HL-60 (cell line): ENCODE data around the gene CTNNA2.

Source experiments
- DNase-seq, 2 experiments: peaks; one replicate each; pipeline ENCODE4 v3.0.0-alpha.2; 2010 to 2020; ENCODE audit warnings: low read depth in 1 of 2, low spot score in 1 of 2
- H3K27ac ChIP-seq: fragments of 250-450 bp; sonication (Bioruptor Pico); replicated peaks from 2 replicates; pipeline ENCODE4 v1.5.1; 2020; ENCODE audit warnings: mild to moderate bottlenecking, moderate library complexity
- H3K27me3 ChIP-seq: fragments of 250-450 bp; sonication (Bioruptor Pico); 2 replicates; pipeline ENCODE4 v1.5.1; 2021; ENCODE audit warnings: mild to moderate bottlenecking, moderate library complexity; ENCODE audit not compliant: insufficient read depth, poor library complexity, severe bottlenecking
- H3K4me3 ChIP-seq: replicated peaks from 2 replicates; pipeline ENCODE4 v1.5.1; 2011; ENCODE audit warnings: mild to moderate bottlenecking, control low read depth, low read length; ENCODE audit not compliant: insufficient read depth
- GABPA ChIP-seq: IDR thresholded peaks from 2 replicates; pipeline ENCODE4 v1.6.1; 2012; ENCODE audit warnings: low read depth
- POLR2AphosphoS5 ChIP-seq: IDR thresholded peaks from 2 replicates; pipeline ENCODE4 v1.6.1; 2012; ENCODE audit warnings: low read depth
- SPI1 ChIP-seq: IDR thresholded peaks from 2 replicates; pipeline ENCODE4 v1.6.1; 2012; ENCODE audit warnings: low read depth, mild to moderate bottlenecking, borderline replicate concordance
- TF ChIP-seq, protein P1 (sequence below): IDR thresholded peaks from one replicate; pipeline ENCODE4 v1.5.1; 2011; ENCODE audit warnings: low read length, control low read depth, inconsistent platforms; ENCODE audit not compliant: insufficient read depth
- TF ChIP-seq, protein P2 (sequence below): IDR thresholded peaks from 2 replicates; pipeline ENCODE4 v1.6.1; 2012; ENCODE audit warnings: low read depth; ENCODE audit not compliant: insufficient replicate concordance

Gene CTNNA2

DNA sequence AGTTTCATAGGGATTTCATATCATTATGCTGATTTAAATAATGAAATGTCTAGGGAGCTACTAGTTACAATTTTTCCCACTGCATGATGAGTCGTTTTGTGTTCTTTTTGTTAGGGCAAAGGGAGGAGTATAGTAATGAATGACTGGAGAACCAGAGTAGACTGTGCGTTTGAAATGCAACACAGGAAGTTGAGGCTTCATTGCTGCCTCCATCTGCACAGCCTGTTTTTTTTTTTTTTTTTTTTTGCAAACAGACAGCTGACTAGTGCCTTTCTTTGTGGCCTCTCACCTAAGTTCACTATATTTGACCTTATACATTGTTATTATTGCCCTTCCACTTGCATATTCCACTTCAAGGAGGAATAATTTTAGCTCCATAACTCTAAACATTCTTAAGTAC is 1078.4 kb downstream of the CTNNA2 start:
- DNase-seq, result no peak
- Histone ChIP-seq H3K4me3 (no peak overlapping the region), H3K27ac (no peak overlapping the region), H3K27me3 (no peaks in the 10 kb centered on the region)
- TF ChIP-seq, protein P1, sequence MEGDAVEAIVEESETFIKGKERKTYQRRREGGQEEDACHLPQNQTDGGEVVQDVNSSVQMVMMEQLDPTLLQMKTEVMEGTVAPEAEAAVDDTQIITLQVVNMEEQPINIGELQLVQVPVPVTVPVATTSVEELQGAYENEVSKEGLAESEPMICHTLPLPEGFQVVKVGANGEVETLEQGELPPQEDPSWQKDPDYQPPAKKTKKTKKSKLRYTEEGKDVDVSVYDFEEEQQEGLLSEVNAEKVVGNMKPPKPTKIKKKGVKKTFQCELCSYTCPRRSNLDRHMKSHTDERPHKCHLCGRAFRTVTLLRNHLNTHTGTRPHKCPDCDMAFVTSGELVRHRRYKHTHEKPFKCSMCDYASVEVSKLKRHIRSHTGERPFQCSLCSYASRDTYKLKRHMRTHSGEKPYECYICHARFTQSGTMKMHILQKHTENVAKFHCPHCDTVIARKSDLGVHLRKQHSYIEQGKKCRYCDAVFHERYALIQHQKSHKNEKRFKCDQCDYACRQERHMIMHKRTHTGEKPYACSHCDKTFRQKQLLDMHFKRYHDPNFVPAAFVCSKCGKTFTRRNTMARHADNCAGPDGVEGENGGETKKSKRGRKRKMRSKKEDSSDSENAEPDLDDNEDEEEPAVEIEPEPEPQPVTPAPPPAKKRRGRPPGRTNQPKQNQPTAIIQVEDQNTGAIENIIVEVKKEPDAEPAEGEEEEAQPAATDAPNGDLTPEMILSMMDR, result no peak
- TF ChIP-seq, protein P2, sequence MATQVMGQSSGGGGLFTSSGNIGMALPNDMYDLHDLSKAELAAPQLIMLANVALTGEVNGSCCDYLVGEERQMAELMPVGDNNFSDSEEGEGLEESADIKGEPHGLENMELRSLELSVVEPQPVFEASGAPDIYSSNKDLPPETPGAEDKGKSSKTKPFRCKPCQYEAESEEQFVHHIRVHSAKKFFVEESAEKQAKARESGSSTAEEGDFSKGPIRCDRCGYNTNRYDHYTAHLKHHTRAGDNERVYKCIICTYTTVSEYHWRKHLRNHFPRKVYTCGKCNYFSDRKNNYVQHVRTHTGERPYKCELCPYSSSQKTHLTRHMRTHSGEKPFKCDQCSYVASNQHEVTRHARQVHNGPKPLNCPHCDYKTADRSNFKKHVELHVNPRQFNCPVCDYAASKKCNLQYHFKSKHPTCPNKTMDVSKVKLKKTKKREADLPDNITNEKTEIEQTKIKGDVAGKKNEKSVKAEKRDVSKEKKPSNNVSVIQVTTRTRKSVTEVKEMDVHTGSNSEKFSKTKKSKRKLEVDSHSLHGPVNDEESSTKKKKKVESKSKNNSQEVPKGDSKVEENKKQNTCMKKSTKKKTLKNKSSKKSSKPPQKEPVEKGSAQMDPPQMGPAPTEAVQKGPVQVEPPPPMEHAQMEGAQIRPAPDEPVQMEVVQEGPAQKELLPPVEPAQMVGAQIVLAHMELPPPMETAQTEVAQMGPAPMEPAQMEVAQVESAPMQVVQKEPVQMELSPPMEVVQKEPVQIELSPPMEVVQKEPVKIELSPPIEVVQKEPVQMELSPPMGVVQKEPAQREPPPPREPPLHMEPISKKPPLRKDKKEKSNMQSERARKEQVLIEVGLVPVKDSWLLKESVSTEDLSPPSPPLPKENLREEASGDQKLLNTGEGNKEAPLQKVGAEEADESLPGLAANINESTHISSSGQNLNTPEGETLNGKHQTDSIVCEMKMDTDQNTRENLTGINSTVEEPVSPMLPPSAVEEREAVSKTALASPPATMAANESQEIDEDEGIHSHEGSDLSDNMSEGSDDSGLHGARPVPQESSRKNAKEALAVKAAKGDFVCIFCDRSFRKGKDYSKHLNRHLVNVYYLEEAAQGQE, result no peak
- TF ChIP-seq GABPA, result no peak

DNA sequence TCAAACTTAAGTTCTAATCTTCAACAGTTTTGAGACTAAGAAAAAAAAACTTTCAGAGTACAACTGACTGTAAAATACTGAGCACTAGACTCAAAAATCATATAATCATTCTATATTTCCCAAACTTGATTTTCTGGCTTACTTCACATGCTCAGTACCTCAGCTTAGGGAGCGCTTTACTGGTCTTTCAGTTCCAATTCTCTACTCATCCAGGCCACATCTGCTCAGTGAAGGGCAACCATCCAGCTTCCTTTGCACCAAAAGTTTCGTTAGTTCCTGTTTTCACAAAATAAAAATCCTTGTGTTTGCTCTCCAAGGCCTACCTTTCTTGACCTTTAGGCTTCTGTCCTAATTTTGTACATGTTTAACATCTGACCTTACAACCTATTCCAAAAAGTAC is 1079.3 kb downstream of the CTNNA2 start:
- Histone ChIP-seq H3K27me3 (no peaks in the 10 kb centered on the region), H3K4me3 (no peak overlapping the region), H3K27ac (no peak overlapping the region)
- DNase-seq, result no peak
- TF ChIP-seq GABPA, result no peak
- TF ChIP-seq, protein P1, result no peak
- TF ChIP-seq, protein P2, result no peak
- TF ChIP-seq POLR2AphosphoS5, result no peak
- TF ChIP-seq SPI1, result no peak

DNA sequence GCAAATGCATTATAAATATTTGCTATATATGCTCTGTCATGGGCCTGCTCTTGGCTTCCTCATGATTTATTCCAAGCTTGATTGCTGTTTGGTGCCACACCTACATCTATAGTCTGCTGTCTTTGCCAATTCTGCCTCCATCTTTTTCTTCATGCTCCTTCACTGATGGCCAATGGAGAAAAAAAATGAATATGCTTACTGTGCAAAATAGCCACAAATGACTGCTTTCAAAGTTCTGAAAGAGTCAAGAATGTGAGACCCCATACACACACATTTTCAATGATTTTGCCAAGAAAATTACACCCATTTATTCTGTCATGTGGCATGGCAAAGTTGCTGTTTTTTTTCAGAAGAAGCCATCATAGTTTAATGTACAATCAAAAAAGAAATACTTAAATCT is 1097.3 kb downstream of the CTNNA2 start:
- DNase-seq, result no peak
- TF ChIP-seq, protein P1, result no peak
- TF ChIP-seq GABPA (no peak), POLR2AphosphoS5 (no peak), SPI1 (no peak)
- TF ChIP-seq, protein P2, result no peak

More for the DNA sequence above, 1097.3 kb downstream of the CTNNA2 start:
- H3K27me3 ChIP-seq, result no peaks in the 10 kb centered on the region
- no peak overlapping the region for H3K27ac ChIP-seq
- no peak overlapping the region for H3K4me3 ChIP-seq
